Brain microvascular endothelial cell (primary cell): ENCODE results near the gene OR4D9.

ENCODE experiments used
- DNase-seq: peaks from one replicate; pipeline ENCODE4 v3.0.0-alpha.2; 2020
- H3K27ac ChIP-seq: fragments of 250-450 bp; sonication (Bioruptor Pico); 2 replicates; pipeline ENCODE4 v1.5.1; 2020; ENCODE audit warnings: mild to moderate bottlenecking, moderate library complexity
- H3K27me3 ChIP-seq: fragments of 250-450 bp; sonication (Bioruptor Pico); replicated peaks from 2 replicates; pipeline ENCODE4 v1.5.1; 2020; ENCODE audit warnings: mild to moderate bottlenecking
- H3K36me3 ChIP-seq: fragments of 250-450 bp; sonication (Bioruptor Pico); replicated peaks from 2 replicates; pipeline ENCODE4 v1.5.1; 2020; ENCODE audit warnings: mild to moderate bottlenecking
- H3K4me3 ChIP-seq: 2 replicates; pipeline ENCODE4 v1.5.1; 2011; ENCODE audit warnings: low read depth, mild to moderate bottlenecking, control low read depth, low read length, moderate library complexity
- in situ Hi-C: cut with HindIII; loops from 2 replicates; pipeline ENCODE4 v1.10.0; 2017; ENCODE audit warnings: low sequenced_read_pairs, low pct_ligation_motif_present
- TF ChIP-seq, protein P1 (sequence below): IDR thresholded peaks from 2 replicates; pipeline ENCODE4 v1.5.1; 2011; ENCODE audit warnings: low read depth, mild to moderate bottlenecking, moderate library complexity, low read length, control low read depth, inconsistent platforms; ENCODE audit errors: missing control alignments

The OR4D9 gene

DNA sequence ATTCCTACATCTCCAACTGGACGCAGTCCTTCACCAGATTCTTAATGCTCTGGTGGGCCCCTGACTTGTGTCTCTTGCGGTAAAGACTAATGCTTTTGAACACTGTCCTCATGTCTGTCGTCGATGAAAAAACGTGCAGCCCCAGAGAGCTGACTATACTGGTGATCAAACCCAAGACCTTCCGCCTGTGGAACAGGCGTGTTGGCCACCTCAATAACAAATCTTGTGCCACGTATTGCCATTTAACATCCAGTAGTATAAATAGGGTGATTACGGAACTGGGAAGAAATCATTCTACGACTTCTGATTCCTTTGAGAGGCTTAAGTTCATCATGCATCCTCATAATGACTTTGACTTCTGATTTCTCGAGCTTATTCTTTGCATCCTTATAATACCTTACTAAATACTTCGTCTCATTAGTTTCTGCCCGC lies 45.6 kb downstream of the OR4D9 start:
- no peaks in the 10 kb centered on the region for H3K27me3 ChIP-seq

DNA sequence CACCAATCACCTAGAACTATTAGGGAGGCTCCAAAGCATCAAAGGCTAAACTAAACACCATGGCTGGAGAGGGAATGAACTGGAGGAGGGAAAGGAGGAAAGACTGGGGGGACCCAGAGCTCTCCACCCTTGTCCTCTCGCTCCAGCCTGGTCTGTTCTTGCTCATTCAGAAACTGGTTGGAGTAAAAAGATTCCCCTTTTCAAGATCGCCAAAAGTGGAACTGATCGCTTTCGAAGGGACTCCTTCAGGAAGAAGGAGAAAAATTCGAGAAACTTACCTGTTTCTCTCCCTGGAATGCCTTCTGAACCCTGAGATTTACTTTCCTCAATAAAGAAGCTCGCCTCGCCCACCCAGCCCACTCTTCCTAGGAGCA lies 46.9 kb downstream of the OR4D9 start:
- H3K4me3 ChIP-seq: peak overlapping the region; percentile 47
- no peaks in the 10 kb centered on the region for H3K27me3 ChIP-seq
- in situ Hi-C loops: no loop called here
- TF ChIP-seq, protein P1, sequence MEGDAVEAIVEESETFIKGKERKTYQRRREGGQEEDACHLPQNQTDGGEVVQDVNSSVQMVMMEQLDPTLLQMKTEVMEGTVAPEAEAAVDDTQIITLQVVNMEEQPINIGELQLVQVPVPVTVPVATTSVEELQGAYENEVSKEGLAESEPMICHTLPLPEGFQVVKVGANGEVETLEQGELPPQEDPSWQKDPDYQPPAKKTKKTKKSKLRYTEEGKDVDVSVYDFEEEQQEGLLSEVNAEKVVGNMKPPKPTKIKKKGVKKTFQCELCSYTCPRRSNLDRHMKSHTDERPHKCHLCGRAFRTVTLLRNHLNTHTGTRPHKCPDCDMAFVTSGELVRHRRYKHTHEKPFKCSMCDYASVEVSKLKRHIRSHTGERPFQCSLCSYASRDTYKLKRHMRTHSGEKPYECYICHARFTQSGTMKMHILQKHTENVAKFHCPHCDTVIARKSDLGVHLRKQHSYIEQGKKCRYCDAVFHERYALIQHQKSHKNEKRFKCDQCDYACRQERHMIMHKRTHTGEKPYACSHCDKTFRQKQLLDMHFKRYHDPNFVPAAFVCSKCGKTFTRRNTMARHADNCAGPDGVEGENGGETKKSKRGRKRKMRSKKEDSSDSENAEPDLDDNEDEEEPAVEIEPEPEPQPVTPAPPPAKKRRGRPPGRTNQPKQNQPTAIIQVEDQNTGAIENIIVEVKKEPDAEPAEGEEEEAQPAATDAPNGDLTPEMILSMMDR: no peak
- H3K27ac ChIP-seq: no peak overlapping the region
- no peak for DNase-seq
- H3K36me3 ChIP-seq: no peaks in the 10 kb centered on the region

More for the DNA sequence above, 45.6 kb downstream of the OR4D9 start:
- in situ Hi-C loops: no loop called here
- H3K4me3 ChIP-seq: peak overlapping the region; percentile 57
- TF ChIP-seq, protein P1: no peak
- peak overlapping the region; percentile 44 for H3K27ac ChIP-seq
- peak; percentile 28 for DNase-seq
- H3K36me3 ChIP-seq: no peaks in the 10 kb centered on the region

DNA sequence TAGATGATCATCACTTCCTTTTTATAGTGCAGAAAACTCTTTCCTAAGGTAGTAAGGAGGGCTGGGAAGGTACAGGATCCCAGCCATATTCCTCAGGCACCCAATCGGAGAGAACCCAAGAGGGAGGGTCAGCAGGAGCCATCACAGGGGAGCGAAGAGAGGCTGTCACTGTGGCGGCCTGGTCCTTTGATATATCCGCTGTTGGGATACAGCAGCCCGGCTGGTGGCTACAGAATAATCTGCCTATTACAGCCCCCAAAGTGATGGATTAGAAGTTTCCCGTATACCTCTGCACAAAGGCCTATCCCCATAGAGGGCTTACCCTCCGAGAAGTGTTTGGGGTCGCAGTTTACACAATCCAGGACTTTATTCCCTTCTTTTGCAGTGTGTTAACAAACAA lies 48.5 kb downstream of the OR4D9 start:
- DNase-seq: no peak
- TF ChIP-seq, protein P1: no peak
- Histone ChIP-seq H3K27me3 (no peaks in the 10 kb centered on the region), H3K4me3 (peak overlapping the region; percentile 97), H3K36me3 (no peaks in the 10 kb centered on the region), H3K27ac (no peak overlapping the region)
- in situ Hi-C loops: no loop called here

DNA sequence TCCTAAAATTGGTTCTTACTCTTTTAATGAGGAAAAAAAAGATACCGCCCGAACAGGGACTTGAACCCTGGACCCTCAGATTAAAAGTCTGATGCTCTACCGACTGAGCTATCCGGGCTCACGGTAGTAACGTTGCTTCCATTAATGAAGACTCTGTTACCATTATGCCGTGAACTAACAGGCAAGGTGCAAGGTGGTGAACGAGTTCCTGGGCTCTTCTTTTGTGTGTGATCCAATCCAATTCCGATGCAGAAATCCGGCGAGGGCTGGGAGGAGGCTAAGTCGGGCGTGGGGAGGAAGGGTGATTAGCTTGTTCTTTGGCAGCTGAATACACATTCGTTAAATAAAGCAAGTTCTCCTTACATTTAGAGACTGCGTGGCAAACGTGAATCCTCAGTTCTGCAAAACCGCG lies 49.0 kb downstream of the OR4D9 start:
- TF ChIP-seq, protein P1: no peak
- Histone ChIP-seq H3K4me3 (peak overlapping the region; percentile 97), H3K36me3 (no peaks in the 10 kb centered on the region), H3K27ac (peak overlapping the region; percentile 74), H3K27me3 (no peaks in the 10 kb centered on the region)
- in situ Hi-C loops: no loop called here
- peak; percentile 84 for DNase-seq

DNA sequence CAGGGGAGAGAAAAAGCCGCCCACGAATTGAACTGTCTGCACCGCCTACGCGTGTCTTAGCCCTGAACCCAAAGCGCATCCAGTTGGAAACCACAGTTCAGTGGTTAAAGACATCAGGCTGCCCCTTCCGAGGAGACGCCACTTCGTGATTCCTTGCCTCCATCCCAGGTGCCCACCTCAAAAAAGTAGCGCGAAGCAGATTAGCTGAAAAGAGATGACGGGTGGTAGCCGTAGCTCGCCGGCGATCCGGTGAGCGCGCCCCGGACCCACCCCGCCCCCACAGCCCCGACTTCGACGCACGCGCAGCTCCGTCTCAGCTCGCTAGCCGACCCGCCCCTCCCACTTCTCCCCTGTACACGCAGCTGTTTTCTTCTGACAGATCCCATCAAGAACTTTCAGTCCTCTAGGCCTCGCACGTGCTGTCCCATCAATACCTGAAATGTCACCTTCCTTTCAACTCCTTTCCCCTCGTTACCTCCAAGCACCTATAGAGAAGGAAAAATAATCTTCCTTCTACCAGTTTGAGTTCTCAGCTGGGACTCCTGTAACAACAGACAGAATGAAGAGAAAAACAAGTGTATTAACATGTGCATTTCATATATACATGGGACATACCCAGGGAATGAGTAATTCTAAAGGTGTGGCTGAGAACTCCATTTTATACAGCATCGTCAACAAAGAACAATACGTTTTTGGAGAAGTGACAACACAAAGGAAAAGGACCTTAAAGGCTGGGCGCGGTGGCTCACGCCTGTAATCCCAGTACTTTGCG lies 49.5 kb downstream of the OR4D9 start:
- Histone ChIP-seq H3K4me3 (peak overlapping the region; percentile 97), H3K27ac (peak overlapping the region; percentile 74), H3K36me3 (no peaks in the 10 kb centered on the region), H3K27me3 (no peaks in the 10 kb centered on the region)
- in situ Hi-C loops: no loop called here
- TF ChIP-seq, protein P1: no peak
- peak; percentile 83 for DNase-seq

DNA sequence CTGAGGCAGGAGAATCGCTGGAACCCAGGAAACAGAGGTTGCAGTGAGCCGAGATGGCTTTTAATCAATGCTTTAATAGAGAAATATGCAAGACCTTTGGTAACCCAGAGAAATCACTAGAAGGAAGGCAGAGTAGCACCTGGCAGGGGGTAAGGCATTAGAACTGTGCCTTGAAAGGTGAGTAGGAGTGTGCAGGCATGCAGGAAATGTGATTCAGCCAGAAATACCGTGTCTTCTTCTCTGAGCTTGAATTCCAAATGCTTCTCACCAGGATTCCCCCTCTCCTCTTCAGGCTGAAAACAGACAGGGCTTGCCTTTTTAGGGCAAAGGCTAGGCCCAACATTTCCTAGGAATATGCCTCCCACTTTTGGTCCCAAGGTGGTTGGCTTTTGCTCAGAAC lies 51.0 kb downstream of the OR4D9 start:
- Histone ChIP-seq H3K4me3 (no peak overlapping the region), H3K27me3 (no peaks in the 10 kb centered on the region), H3K27ac (no peak overlapping the region), H3K36me3 (no peaks in the 10 kb centered on the region)
- in situ Hi-C loops: no loop called here
- TF ChIP-seq, protein P1: no peak
- DNase-seq: no peak
